Kidney (tissue), 14 donors: ENCODE results near the gene FBXO22. TPM values are rescaled to one million over a fixed set of nuclear protein-coding genes. Genes with fewer than 3 reads are reported as not detected.
"Not testable (repeated sequence)": the region's sequence is repeated elsewhere in the genome, so short reads cannot be mapped to it uniquely, and the experiment has no call there.

Experiments
- DNase-seq, 5 donors: peaks; one replicate each; pipeline ENCODE4 v3.0.0-alpha.2; 2013 to 2020
- FAIRE-seq: peaks from 2 replicates; lab custom pipeline; 2012; peaks lifted over from hg19 to GRCh38; lab: Jason Lieb, UNC
- H3K27ac ChIP-seq, 2 donors: one replicate each; pipeline ENCODE4 v1.7.0; 2013; ENCODE audit warnings: low read depth in 2 of 2, low read length in 2 of 2, inconsistent platforms in 1 of 2
- H3K27me3 ChIP-seq: one replicate; pipeline ENCODE4 v1.7.1; 2013; ENCODE audit warnings: low read length, inconsistent platforms; ENCODE audit not compliant: control insufficient read depth, insufficient read depth
- H3K36me3 ChIP-seq, 3 donors: one replicate each; pipeline versions ENCODE4 v1.7.0 to v1.7.1; 2013; ENCODE audit warnings: low read length in 3 of 3, control low read depth in 1 of 3, inconsistent platforms in 1 of 3; ENCODE audit not compliant: insufficient read depth in 3 of 3, control insufficient read depth in 2 of 3
- H3K4me1 ChIP-seq, 3 donors: one replicate each; pipeline versions ENCODE4 v1.7.0 to v1.7.1; 2013; ENCODE audit warnings: low read length in 3 of 3, inconsistent platforms in 1 of 3, low read depth in 1 of 3; ENCODE audit not compliant: control insufficient read depth in 2 of 3, insufficient read depth in 2 of 3
- H3K4me3 ChIP-seq, 3 donors: one replicate each; pipeline versions ENCODE4 v1.7.0 to v1.8.1; 2013; ENCODE audit warnings: low read length in 3 of 3, control low read depth in 1 of 3, inconsistent platforms in 1 of 3
- H3K9ac ChIP-seq, 3 donors: one replicate each; pipeline versions ENCODE4 v1.7.0 to v1.7.1; 2013; ENCODE audit warnings: low read length in 3 of 3, control low read depth in 1 of 3, inconsistent platforms in 1 of 3
- H3K9me3 ChIP-seq, 3 donors: one replicate each; pipeline versions ENCODE4 v1.7.0 to v1.7.1; 2013; ENCODE audit warnings: low read length in 3 of 3, control low read depth in 1 of 3, inconsistent platforms in 1 of 3; ENCODE audit not compliant: control insufficient read depth in 2 of 3, insufficient read depth in 1 of 3
- CTCF ChIP-seq: IDR thresholded peaks from 3 replicates; pipeline ENCODE4 v1.5.1; 2012; ENCODE audit warnings: mild to moderate bottlenecking, moderate library complexity, borderline replicate concordance; ENCODE audit not compliant: insufficient read depth; ENCODE audit errors: extremely low read depth
- intact Hi-C: fragments of 100-400 bp; cut with DNase I; formaldehyde crosslinking; loops from one replicate; pipeline ENCODE4 v1.11.1; 2022
- polyA plus RNA-seq: library from polyadenylated mRNA; stranded (reverse); fragments of 350-450 nt; fragmentation: Illumina TruSeq; extraction: RNeasy Lipid Tissue Mini Kit (QIAGEN cat#74804); gene quantifications from one replicate; pipeline ENCODE4 v1.2.3, GENCODE V29; 2014; ENCODE audit warnings: low read depth, low replicate concordance; ENCODE audit not compliant: insufficient read depth
- total RNA-seq: library from RNA; stranded (reverse); fragmentation: NEBNext Ultra II Directional; extraction: Animal tissue kit (Norgen Biotek cat#: 25700); gene quantifications from one replicate; pipeline ENCODE4 v1.2.1, GENCODE V29; 2021
- donor health status: control.
- donor health status: control.
- donor health status: control.
- donor health status: control.
- donor health status: control.
- donor health status: DM: yes; HTN: yes; CAD: no.
- donor health status: Normal renal cell carcinoma (clear cell type).

FBXO22 gene
- total and polyA plus RNA-seq, 2 donors from 2014 or later, result 24.1 to 28.7 TPM

- Histone ChIP-seq H3K27ac (no peak overlapping the region), H3K4me1 (no peaks in the 10 kb centered on the region), H3K4me3 (no peak overlapping the region), H3K27me3 (no peaks in the 10 kb centered on the region), H3K9me3 (no peaks in the 10 kb centered on the region), H3K9ac (no peak overlapping the region), H3K36me3 (no peaks in the 10 kb centered on the region)
- TF ChIP-seq CTCF, result no peak
- FAIRE-seq, result no peak
- intact Hi-C loops, result no loop called here
- no peak for DNase-seq
Observed at GRCh38 chr15:75961331-75961730, 57.7 kb downstream of the FBXO22 start.

DNA sequence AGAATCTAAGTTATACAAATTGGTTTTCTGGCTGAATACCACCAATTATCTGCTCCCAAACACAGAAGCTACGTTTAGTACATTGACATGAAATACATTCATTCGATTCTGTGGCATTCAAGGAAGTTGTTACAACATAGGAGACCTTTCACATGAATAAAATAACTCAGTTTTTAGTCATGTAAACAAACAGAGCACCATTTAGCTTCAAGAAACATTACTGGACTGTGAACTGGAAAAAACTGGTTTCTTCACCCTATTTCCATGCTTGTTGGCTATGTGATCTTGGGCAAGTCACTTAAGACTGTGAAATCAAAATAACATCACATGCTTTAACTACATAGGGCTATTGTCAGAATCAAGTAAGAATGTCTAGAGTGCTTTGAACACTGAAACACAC lies 62.4 kb downstream of the FBXO22 start:
- no peak for TF ChIP-seq CTCF
- Histone ChIP-seq H3K27me3 (no peaks in the 10 kb centered on the region), H3K9ac (no peak overlapping the region), H3K36me3 (no peaks in the 10 kb centered on the region), H3K27ac (no peak overlapping the region), H3K4me3 (no peak overlapping the region), H3K4me1 (no peaks in the 10 kb centered on the region), H3K9me3 (no peaks in the 10 kb centered on the region)
- DNase-seq (no peak), FAIRE-seq (no peak)
- intact Hi-C loops, result no loop called here

GRCh38 chr15:75976766-75977165 lies 73.1 kb downstream of the FBXO22 start:
- DNase-seq, FAIRE-seq, H3K9ac ChIP-seq, H3K27me3 ChIP-seq, H3K9me3 ChIP-seq, H3K4me1 ChIP-seq, H3K36me3 ChIP-seq, intact Hi-C loops, H3K27ac ChIP-seq, H3K4me3 ChIP-seq: not testable (repeated sequence)

DNA sequence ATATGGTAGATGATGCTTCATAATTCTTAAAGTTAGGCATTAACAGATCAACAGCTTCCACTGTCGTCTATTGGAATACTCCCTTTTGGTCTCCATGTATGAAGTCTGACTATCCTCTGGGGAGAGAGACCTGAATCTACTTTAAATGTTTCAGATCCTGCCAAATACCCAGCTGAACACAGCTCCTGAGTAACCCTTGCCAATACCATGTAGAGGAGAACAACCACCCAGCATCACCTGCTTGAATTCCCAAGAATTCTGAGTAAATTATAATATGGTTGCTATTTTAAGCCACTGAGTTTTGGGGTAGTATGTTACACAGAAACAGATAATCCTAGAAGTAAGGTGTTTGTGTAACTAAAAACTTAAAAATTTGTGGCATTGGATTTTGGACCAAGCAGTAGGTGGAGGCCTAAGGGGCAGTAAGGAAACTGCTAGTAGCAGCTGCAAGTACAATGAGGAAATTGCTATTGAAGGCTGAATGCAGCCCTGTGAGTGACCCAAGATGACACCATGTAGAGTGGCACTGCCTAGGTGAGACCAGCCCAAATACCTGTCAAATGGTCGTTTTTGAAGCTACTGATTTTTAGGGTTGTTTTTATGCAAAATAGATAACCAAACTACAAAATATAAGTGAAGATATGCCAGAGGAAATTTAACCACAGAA lies 77.6 kb downstream of the FBXO22 start:
- Histone ChIP-seq H3K27ac (no peak overlapping the region), H3K27me3 (no peaks in the 10 kb centered on the region), H3K9me3 (no peaks in the 10 kb centered on the region), H3K4me1 (no peaks in the 10 kb centered on the region), H3K36me3 (no peaks in the 10 kb centered on the region), H3K9ac (no peak overlapping the region), H3K4me3 (no peak overlapping the region)
- TF ChIP-seq CTCF, result no peak
- FAIRE-seq (no peak), DNase-seq (no peak)
- intact Hi-C loops, result no loop called here
